PC-3 (cell line): ENCODE measurements around the gene JHY. TPM values are rescaled to one million over a fixed set of nuclear protein-coding genes. Genes with fewer than 3 reads are reported as not detected.

Experiments used
- ATAC-seq: fragments of 200-7000 bp; cut with Tn5 transposase; 2 replicates; pipeline ENCODE4 v1.9.1; 2020; ENCODE audit warnings: mild to moderate bottlenecking, moderate library complexity
- BruUV-seq: library from RNA; stranded (reverse); fragments of 400-500 nt; replicated peaks from 2 replicates; lab custom pipeline; 2021; lab: Mats Ljungman, UMichigan
- CTCF ChIA-PET: fragments of 300-600 bp; sonication (Branson Sonifier 250); formaldehyde crosslinking; loops from one replicate; lab custom pipeline; 2022; ENCODE audit warnings: antibody characterized with exemption; lab: Charles Lee
- POLR2A ChIA-PET: fragments of 300-600 bp; sonication (Branson Sonifier 250); formaldehyde crosslinking; loops from one replicate; lab custom pipeline; 2022; ENCODE audit warnings: antibody characterized with exemption; ENCODE audit not compliant: unreplicated experiment; lab: Charles Lee
- DNase-seq: peaks from one replicate; pipeline ENCODE4 v3.0.0-alpha.2; 2015
- H2AFZ ChIP-seq: fragments of 300-600 bp; sonication (generic); 2 replicates; pipeline ENCODE4 v1.6.0; 2016; ENCODE audit warnings: antibody characterized with exemption, low read length
- H3F3A ChIP-seq: fragments of 300-600 bp; sonication (generic); one replicate; pipeline ENCODE4 v1.6.0; 2017; ENCODE audit warnings: antibody characterized with exemption, low read length, control low read depth, mild to moderate bottlenecking; ENCODE audit not compliant: unreplicated experiment
- H3K27ac ChIP-seq: fragments of 300-600 bp; sonication (generic); 2 replicates; pipeline ENCODE4 v1.5.1; 2016; ENCODE audit warnings: mild to moderate bottlenecking, low read length
- H3K27me3 ChIP-seq: fragments of 300-600 bp; sonication (generic); 2 replicates; pipeline ENCODE4 v1.6.1; 2016; ENCODE audit warnings: low read length, mixed read lengths
- H3K36me3 ChIP-seq: fragments of 300-600 bp; sonication (generic); 2 replicates; pipeline ENCODE4 v1.6.1; 2016; ENCODE audit warnings: low read depth, mixed run types, low read length, mixed read lengths
- H3K4me1 ChIP-seq: fragments of 300-600 bp; sonication (generic); 2 replicates; pipeline ENCODE4 v1.5.1; 2016; ENCODE audit warnings: low read length; ENCODE audit not compliant: insufficient read depth
- H3K4me2 ChIP-seq: fragments of 300-600 bp; sonication (generic); 2 replicates; pipeline ENCODE4 v1.6.0; 2016; ENCODE audit warnings: low read length
- H3K4me3 ChIP-seq: fragments of 300-600 bp; sonication (generic); 2 replicates; pipeline ENCODE4 v1.5.1; 2016; ENCODE audit warnings: mild to moderate bottlenecking, low read length, mixed read lengths
- H3K79me2 ChIP-seq: fragments of 300-600 bp; sonication (generic); 2 replicates; pipeline ENCODE4 v1.6.1; 2017; ENCODE audit warnings: low read length, mixed read lengths
- H3K9ac ChIP-seq: fragments of 300-600 bp; sonication (generic); 2 replicates; pipeline ENCODE4 v1.6.0; 2016; ENCODE audit warnings: mild to moderate bottlenecking, low read length
- H3K9me2 ChIP-seq: fragments of 300-600 bp; sonication (generic); replicated peaks from 2 replicates; pipeline ENCODE4 v1.6.1; 2016; ENCODE audit warnings: mixed run types, low read length, mixed read lengths
- H3K9me3 ChIP-seq: fragments of 300-600 bp; sonication (generic); 2 replicates; pipeline ENCODE4 v1.6.1; 2016; ENCODE audit warnings: low read length, mixed read lengths
- H4K20me1 ChIP-seq: fragments of 300-600 bp; sonication (generic); 2 replicates; pipeline ENCODE4 v1.6.1; 2016; ENCODE audit warnings: low read length, mixed read lengths
- EZH2 ChIP-seq: fragments of 300-600 bp; sonication (generic); IDR thresholded peaks from one replicate; pipeline ENCODE4 v1.6.1; 2017; ENCODE audit warnings: antibody characterized with exemption, mild to moderate bottlenecking, low read length; ENCODE audit not compliant: unreplicated experiment
- EZH2phosphoT487 ChIP-seq: fragments of 300-600 bp; sonication (generic); IDR thresholded peaks from 2 replicates; pipeline ENCODE4 v1.6.1; 2018; ENCODE audit warnings: mild to moderate bottlenecking, antibody characterized with exemption, low read length, borderline replicate concordance
- intact Hi-C: fragments of 100-400 bp; cut with micrococcal nuclease; formaldehyde crosslinking; loops from 2 replicates; pipeline ENCODE4 v1.9.0; 2023
- total RNA-seq: library from RNA; depleted of rRNA; stranded (reverse); fragments of >200 nt; gene quantifications from 2 replicates; pipeline ENCODE4 v1.2.3, GENCODE V29; 2014
- TF ChIP-seq, protein P1 (sequence below): fragments of 300-600 bp; sonication (generic); conservative IDR thresholded peaks from 2 replicates; pipeline ENCODE4 v1.5.1; 2017; ENCODE audit warnings: antibody characterized with exemption, low read depth, mild to moderate bottlenecking, low read length

Gene JHY
- total RNA-seq, 1 experiment from 2014 or later, result 4.9 TPM

DNA sequence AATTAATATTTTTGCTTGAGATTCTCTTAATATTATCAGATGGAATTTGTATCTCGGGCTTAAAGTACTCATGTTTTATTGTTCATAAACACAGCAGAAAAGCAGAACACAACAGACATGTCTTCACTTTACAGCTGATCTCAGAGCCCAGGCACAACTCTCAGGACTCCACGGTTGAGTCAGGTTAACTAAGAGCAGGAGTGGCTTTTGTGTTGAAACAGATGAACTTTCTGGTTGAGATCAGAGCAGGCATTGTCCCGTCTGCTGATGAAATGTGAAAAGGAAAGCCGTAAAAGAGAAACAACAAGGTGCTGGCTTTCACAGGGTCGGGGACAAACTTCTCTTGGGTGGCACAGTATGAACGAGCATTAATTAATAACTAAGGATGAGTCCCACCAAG lies 49.0 kb downstream of the JHY start:
- no peak for TF ChIP-seq EZH2phosphoT487
- no peak for TF ChIP-seq EZH2
- TF ChIP-seq, protein P1, sequence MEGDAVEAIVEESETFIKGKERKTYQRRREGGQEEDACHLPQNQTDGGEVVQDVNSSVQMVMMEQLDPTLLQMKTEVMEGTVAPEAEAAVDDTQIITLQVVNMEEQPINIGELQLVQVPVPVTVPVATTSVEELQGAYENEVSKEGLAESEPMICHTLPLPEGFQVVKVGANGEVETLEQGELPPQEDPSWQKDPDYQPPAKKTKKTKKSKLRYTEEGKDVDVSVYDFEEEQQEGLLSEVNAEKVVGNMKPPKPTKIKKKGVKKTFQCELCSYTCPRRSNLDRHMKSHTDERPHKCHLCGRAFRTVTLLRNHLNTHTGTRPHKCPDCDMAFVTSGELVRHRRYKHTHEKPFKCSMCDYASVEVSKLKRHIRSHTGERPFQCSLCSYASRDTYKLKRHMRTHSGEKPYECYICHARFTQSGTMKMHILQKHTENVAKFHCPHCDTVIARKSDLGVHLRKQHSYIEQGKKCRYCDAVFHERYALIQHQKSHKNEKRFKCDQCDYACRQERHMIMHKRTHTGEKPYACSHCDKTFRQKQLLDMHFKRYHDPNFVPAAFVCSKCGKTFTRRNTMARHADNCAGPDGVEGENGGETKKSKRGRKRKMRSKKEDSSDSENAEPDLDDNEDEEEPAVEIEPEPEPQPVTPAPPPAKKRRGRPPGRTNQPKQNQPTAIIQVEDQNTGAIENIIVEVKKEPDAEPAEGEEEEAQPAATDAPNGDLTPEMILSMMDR, result no peak
- H3F3A ChIP-seq, result no peaks in the 10 kb centered on the region
- intact Hi-C loops, result no loop called here
- POLR2A ChIA-PET, result no interaction called here
- no peak overlapping the region for H3K4me2 ChIP-seq
- ATAC-seq (no peak), DNase-seq (no peak)
- no peak overlapping the region for H3K4me3 ChIP-seq
- H2AFZ ChIP-seq, result no peak overlapping the region
- no peak overlapping the region for H3K9ac ChIP-seq
- CTCF ChIA-PET, result no interaction called here
- H4K20me1 ChIP-seq, result no peaks in the 10 kb centered on the region
- BruUV-seq, result no TSS peak
- H3K27me3 ChIP-seq, result no peaks in the 10 kb centered on the region; the same call in 1 of the 2 replicates
- no peaks in the 10 kb centered on the region for H3K36me3 ChIP-seq
- no peak overlapping the region for H3K27ac ChIP-seq
- no peaks in the 10 kb centered on the region for H3K79me2 ChIP-seq
- H3K4me1 ChIP-seq, result no peaks in the 10 kb centered on the region
- H3K9me2 ChIP-seq, result no peaks in the 10 kb centered on the region
- no peaks in the 10 kb centered on the region for H3K9me3 ChIP-seq

- Histone ChIP-seq H3K9ac (no peak overlapping the region), H3K9me2 (no peaks in the 10 kb centered on the region), H4K20me1 (no peaks in the 10 kb centered on the region), H3K9me3 (no peaks in the 10 kb centered on the region), H3F3A (no peaks in the 10 kb centered on the region), H3K4me1 (no peaks in the 10 kb centered on the region), H3K79me2 (no peaks in the 10 kb centered on the region), H2AFZ (no peak overlapping the region), H3K36me3 (no peaks in the 10 kb centered on the region), H3K4me3 (no peak overlapping the region), H3K27ac (no peak overlapping the region), H3K27me3 (peaks cover 6% of the 10 kb centered on the region), H3K4me2 (no peak overlapping the region)
- ATAC-seq (no peak), DNase-seq (no peak)
- ChIA-PET POLR2A (no interaction called here), CTCF (no interaction called here)
- TF ChIP-seq EZH2 (no peak), EZH2phosphoT487 (no peak)
- TF ChIP-seq, protein P1, result no peak
- intact Hi-C loops, result no loop called here
- no TSS peak for BruUV-seq
These were observed 50.9 kb downstream of the JHY start for GRCh38 chr11:122933416-122933815.

- ChIA-PET CTCF (no interaction called here), POLR2A (no interaction called here)
- Histone ChIP-seq H3K4me3 (no peak overlapping the region), H3F3A (no peaks in the 10 kb centered on the region), H4K20me1 (no peaks in the 10 kb centered on the region), H3K9me2 (no peaks in the 10 kb centered on the region), H3K9me3 (no peaks in the 10 kb centered on the region), H3K27ac (no peak overlapping the region), H3K27me3 (peaks cover 6% of the 10 kb centered on the region; the same call in 1 of the 2 replicates), H3K4me2 (no peak overlapping the region), H2AFZ (no peak overlapping the region), H3K9ac (no peak overlapping the region), H3K36me3 (no peaks in the 10 kb centered on the region), H3K79me2 (no peaks in the 10 kb centered on the region), H3K4me1 (no peaks in the 10 kb centered on the region)
- DNase-seq (no peak), ATAC-seq (no peak)
- BruUV-seq, result no TSS peak
- intact Hi-C loops, result no loop called here
- TF ChIP-seq EZH2 (no peak), EZH2phosphoT487 (no peak)
- TF ChIP-seq, protein P1, result no peak
These were observed 55.4 kb downstream of the JHY start for GRCh38 chr11:122937983-122938382.
